H9 (cell line): ENCODE measurements around the gene NKD1. TPM values are rescaled to one million over a fixed set of nuclear protein-coding genes. Genes with fewer than 3 reads are reported as not detected.

Source experiments
- DNase-seq: peaks from one replicate; pipeline ENCODE4 v3.0.0-alpha.2; 2017
- H2AFZ ChIP-seq: one replicate; pipeline ENCODE4 v1.6.1; 2013; ENCODE audit warnings: mild to moderate bottlenecking, low read length, control low read depth, moderate library complexity
- H2AK5ac ChIP-seq: 2 replicates; pipeline ENCODE4 v1.6.1; 2013; ENCODE audit warnings: low read length, control low read depth, mixed read lengths; ENCODE audit not compliant: insufficient read length
- H2BK120ac ChIP-seq: one replicate; pipeline ENCODE4 v1.6.1; 2013; ENCODE audit warnings: low read depth, mild to moderate bottlenecking, low read length, control low read depth, inconsistent platforms; ENCODE audit not compliant: poor library complexity, severe bottlenecking
- H2BK12ac ChIP-seq: 2 replicates; pipeline ENCODE4 v1.6.1; 2013; ENCODE audit warnings: low read length, control low read depth, mixed read lengths, low read depth; ENCODE audit not compliant: insufficient read length
- H2BK15ac ChIP-seq: 2 replicates; pipeline ENCODE4 v1.6.1; 2013; ENCODE audit warnings: low read depth, low read length, control low read depth
- H2BK20ac ChIP-seq: one replicate; pipeline ENCODE4 v1.6.1; 2013; ENCODE audit warnings: low read depth, mild to moderate bottlenecking, low read length, control low read depth, inconsistent platforms; ENCODE audit not compliant: poor library complexity, severe bottlenecking
- H2BK5ac ChIP-seq: 2 replicates; pipeline ENCODE4 v1.6.1; 2013; ENCODE audit warnings: low read length, control low read depth, mixed read lengths; ENCODE audit not compliant: insufficient read length
- H3K14ac ChIP-seq: 2 replicates; pipeline ENCODE4 v1.6.1; 2013; ENCODE audit warnings: low read length, control low read depth; ENCODE audit not compliant: insufficient read depth
- H3K18ac ChIP-seq: 2 replicates; pipeline ENCODE4 v1.6.1; 2013; ENCODE audit warnings: low read depth, mild to moderate bottlenecking, mixed read lengths, low read length, control low read depth; ENCODE audit not compliant: insufficient read length
- H3K23ac ChIP-seq: 2 replicates; pipeline ENCODE4 v1.6.1; 2013; ENCODE audit warnings: low read length, control low read depth, mixed read lengths, low read depth; ENCODE audit not compliant: insufficient read length
- H3K23me2 ChIP-seq: 2 replicates; pipeline ENCODE4 v1.6.1; 2013; ENCODE audit warnings: low read depth, mild to moderate bottlenecking, mixed read lengths, low read length, control low read depth; ENCODE audit not compliant: insufficient read length, poor library complexity, severe bottlenecking
- H3K27ac ChIP-seq: 2 replicates; pipeline ENCODE4 v1.5.1; 2013; ENCODE audit warnings: low read length, control low read depth, mixed read lengths, low read depth; ENCODE audit not compliant: insufficient read length
- H3K27me3 ChIP-seq: 2 replicates; pipeline ENCODE4 v1.6.1; 2013; ENCODE audit warnings: low read length, control low read depth, inconsistent platforms; ENCODE audit not compliant: insufficient read depth
- H3K4ac ChIP-seq: 2 replicates; pipeline ENCODE4 v1.6.1; 2013; ENCODE audit warnings: low read depth, mild to moderate bottlenecking, control low read depth, inconsistent platforms, low read length, moderate library complexity
- H3K4me1 ChIP-seq: 2 replicates; pipeline ENCODE4 v1.6.1; 2013; ENCODE audit warnings: low read length, control low read depth, inconsistent platforms; ENCODE audit not compliant: insufficient read depth
- H3K4me2 ChIP-seq: 2 replicates; pipeline ENCODE4 v1.6.1; 2013; ENCODE audit warnings: low read length, control low read depth, mixed read lengths; ENCODE audit not compliant: insufficient read length, insufficient read depth
- H3K56ac ChIP-seq: 2 replicates; pipeline ENCODE4 v1.6.1; 2013; ENCODE audit warnings: low read depth, mild to moderate bottlenecking, mixed read lengths, low read length, control low read depth; ENCODE audit not compliant: insufficient read length
- H3K79me1 ChIP-seq: 2 replicates; pipeline ENCODE4 v1.6.1; 2013; ENCODE audit warnings: low read depth, mild to moderate bottlenecking, moderate library complexity, low read length, control low read depth, inconsistent platforms; ENCODE audit not compliant: insufficient read depth, poor library complexity, severe bottlenecking
- H3K79me2 ChIP-seq: 2 replicates; pipeline ENCODE4 v1.6.1; 2013; ENCODE audit warnings: low read length, control low read depth, inconsistent platforms; ENCODE audit not compliant: insufficient read depth
- H3K9ac ChIP-seq: 2 replicates; pipeline ENCODE4 v1.6.1; 2013; ENCODE audit warnings: low read length, control low read depth, mixed read lengths; ENCODE audit not compliant: insufficient read length; ENCODE audit errors: extremely low read depth
- H3K9me3 ChIP-seq: one replicate; pipeline ENCODE4 v1.6.1; 2013; ENCODE audit warnings: low read depth, low read length, inconsistent platforms; ENCODE audit not compliant: control insufficient read depth
- H3T11ph ChIP-seq: one replicate; pipeline ENCODE4 v1.6.1; 2013; ENCODE audit warnings: mild to moderate bottlenecking, low read length, control low read depth, inconsistent platforms
- H4K20me1 ChIP-seq: one replicate; pipeline ENCODE4 v1.6.1; 2013; ENCODE audit not compliant: control insufficient read depth, insufficient read length, insufficient read depth
- H4K5ac ChIP-seq: 2 replicates; pipeline ENCODE4 v1.6.1; 2013; ENCODE audit warnings: low read depth, mild to moderate bottlenecking, mixed read lengths, low read length, control low read depth; ENCODE audit not compliant: insufficient read length
- H4K8ac ChIP-seq: replicated peaks from 2 replicates; pipeline ENCODE4 v1.6.1; 2013; ENCODE audit warnings: low read length, control low read depth, mixed read lengths, low read depth; ENCODE audit not compliant: insufficient read length
- H4K91ac ChIP-seq: 2 replicates; pipeline ENCODE4 v1.6.1; 2013; ENCODE audit warnings: low read depth, mild to moderate bottlenecking, moderate library complexity, mixed read lengths, low read length, control low read depth; ENCODE audit not compliant: insufficient read length
- H3K27ac Mint-ChIP-seq, 3 experiments: 2 replicates in 2 of 3; 3 replicates in 1 of 3; pipeline ENCODE4 v1.8.0; 2020 to 2021; ENCODE audit warnings: mixed read lengths in 3 of 3, mild to moderate bottlenecking in 1 of 3, moderate library complexity in 1 of 3
- H3K27me3 Mint-ChIP-seq: 2 replicates; pipeline ENCODE4 v1.8.0; 2021; ENCODE audit warnings: low read depth, mild to moderate bottlenecking, moderate library complexity, mixed read lengths
- H3K36me3 Mint-ChIP-seq, 3 experiments: 2 replicates in 2 of 3; 3 replicates in 1 of 3; pipeline ENCODE4 v1.8.0; 2020 to 2021; ENCODE audit warnings: low read depth in 3 of 3, mixed read lengths in 3 of 3; ENCODE audit not compliant: insufficient read depth in 1 of 3
- H3K4me1 Mint-ChIP-seq, 2 experiments: 2 replicates each; pipeline ENCODE4 v1.8.0; 2020; ENCODE audit warnings: mixed read lengths in 2 of 2
- H3K4me3 Mint-ChIP-seq, 2 experiments: 2 replicates in 1 of 2; 3 replicates in 1 of 2; pipeline ENCODE4 v1.8.0; 2020 to 2021; ENCODE audit warnings: mild to moderate bottlenecking in 2 of 2, mixed read lengths in 2 of 2, moderate library complexity in 1 of 2
- H3K9me3 Mint-ChIP-seq, 2 experiments: 2 replicates in 1 of 2; 3 replicates in 1 of 2; pipeline ENCODE4 v1.8.0; 2020; ENCODE audit warnings: mild to moderate bottlenecking in 2 of 2, mixed read lengths in 2 of 2, moderate library complexity in 1 of 2
- CTCF ChIP-seq: fragments of 200-600 bp; sonication (generic); conservative IDR thresholded peaks from 3 replicates; pipeline ENCODE4 v1.8.0; 2021; ENCODE audit warnings: antibody characterized with exemption, mild to moderate bottlenecking
- WGBS: extraction: QIAGEN DNeasy Blood & Tissue Kit; methylation state at CpG from one replicate; pipeline ENCODE4 v1.1.7; 2013; ENCODE audit warnings: missing lambda C conversion rate, low lambda C conversion rate, mixed read lengths; ENCODE audit not compliant: insufficient read length; ENCODE audit errors: extremely low coverage; 5-methylcytosine and 5-hydroxymethylcytosine counted together
- total RNA-seq: library from RNA; stranded (reverse); gene quantifications from 2 replicates; pipeline ENCODE4 v1.2.1, GENCODE V29; 2021

The NKD1 gene
- total RNA-seq, 1 experiment from 2014 or later = 1.9 TPM

- Histone ChIP-seq H3K4me2 (no peak overlapping the region), H3K4ac (no peak overlapping the region), H3K23ac (no peak overlapping the region), H3T11ph (no peak overlapping the region), H3K79me2 (no peaks in the 10 kb centered on the region), H2BK120ac (no peak overlapping the region), H3K14ac (no peak overlapping the region), H2AK5ac (no peak overlapping the region), H2BK12ac (no peak overlapping the region), H3K4me1 (no peaks in the 10 kb centered on the region), H3K9ac (no peak overlapping the region), H2AFZ (no peak overlapping the region), H3K56ac (no peak overlapping the region), H3K79me1 (no peaks in the 10 kb centered on the region), H4K5ac (no peak overlapping the region), H4K91ac (no peak overlapping the region), H2BK20ac (no peak overlapping the region), H3K27ac (no peak overlapping the region), H3K18ac (no peak overlapping the region), H4K8ac (no peak overlapping the region), H2BK15ac (no peak overlapping the region), H2BK5ac (no peak overlapping the region), H3K27me3 (no peaks in the 10 kb centered on the region), H3K9me3 (no peaks in the 10 kb centered on the region), H4K20me1 (no peaks in the 10 kb centered on the region), H3K23me2 (no peaks in the 10 kb centered on the region)
- peaks cover 4% of the 10 kb centered on the region in 2 experiments; a peak in 3 of 5 replicates for H3K9me3 Mint-ChIP-seq
- TF ChIP-seq CTCF = no peak
- no CpG with 5 or more reads among the region's 2 CpGs for WGBS
- DNase-seq = no peak
- peaks cover 12 to 14% of the 10 kb centered on the region in 2 experiments for H3K4me1 Mint-ChIP-seq
- no peak overlapping the region for H3K27ac Mint-ChIP-seq
- no peak overlapping the region for H3K4me3 Mint-ChIP-seq
- no peaks in the 10 kb centered on the region; a peak in 2 of 7 replicates for H3K36me3 Mint-ChIP-seq
- peaks cover 17% of the 10 kb centered on the region for H3K27me3 Mint-ChIP-seq
Measured at GRCh38 chr16:50534958-50535357, 13.2 kb upstream of the NKD1 start.
